HG03460 (cell line): ENCODE measurements around the gene SLIT3.

Experiments used
- ATAC-seq: cut with Tn5 transposase; IDR thresholded peaks from one replicate; pipeline ENCODE4 v1.9.1; 2021; ENCODE audit not compliant: unreplicated experiment

The SLIT3 gene

GRCh38 chr5:168726342-168726741, 574.6 kb downstream of the SLIT3 start:
- ATAC-seq: no peak

GRCh38 chr5:168724227-168724626, 576.7 kb downstream of the SLIT3 start:
- no peak for ATAC-seq

- no peak for ATAC-seq
Measured at GRCh38 chr5:168723037-168723436, 577.9 kb downstream of the SLIT3 start.

- no peak for ATAC-seq
Measured at GRCh38 chr5:168721966-168722365, 579.0 kb downstream of the SLIT3 start.

- no peak for ATAC-seq
Measured at GRCh38 chr5:168721002-168721753, 579.8 kb downstream of the SLIT3 start.

- ATAC-seq: no peak
Measured at GRCh38 chr5:168720575-168720974, 580.4 kb downstream of the SLIT3 start.

GRCh38 chr5:168714046-168714445, 586.9 kb downstream of the SLIT3 start:
- ATAC-seq: no peak

- ATAC-seq: no peak
Measured at GRCh38 chr5:168713051-168713450, 587.9 kb downstream of the SLIT3 start.

GRCh38 chr5:168712280-168712924, 588.5 kb downstream of the SLIT3 start:
- no peak for ATAC-seq

GRCh38 chr5:168710706-168711105, 590.2 kb downstream of the SLIT3 start:
- no peak for ATAC-seq

- no peak for ATAC-seq
Measured at GRCh38 chr5:168707716-168708695, 592.9 kb downstream of the SLIT3 start.

GRCh38 chr5:168706655-168707069, 594.3 kb downstream of the SLIT3 start:
- ATAC-seq: no peak

- ATAC-seq: no peak
Measured at GRCh38 chr5:168705321-168705720, 595.6 kb downstream of the SLIT3 start.

GRCh38 chr5:168702511-168702910, 598.4 kb downstream of the SLIT3 start:
- no peak for ATAC-seq

- ATAC-seq: no peak
Measured at GRCh38 chr5:168701641-168702040, 599.3 kb downstream of the SLIT3 start.

GRCh38 chr5:168699002-168699401, 601.9 kb downstream of the SLIT3 start:
- no peak for ATAC-seq

- no peak for ATAC-seq
Measured at GRCh38 chr5:168697034-168697720, 603.8 kb downstream of the SLIT3 start.

GRCh38 chr5:168696611-168697010, 604.3 kb downstream of the SLIT3 start:
- no peak for ATAC-seq

- ATAC-seq: no peak
Measured at GRCh38 chr5:168695301-168695835, 605.6 kb downstream of the SLIT3 start.

- ATAC-seq: no peak
Measured at GRCh38 chr5:168694289-168694688, 606.6 kb downstream of the SLIT3 start.

GRCh38 chr5:168693883-168694282, 607.1 kb downstream of the SLIT3 start:
- no peak for ATAC-seq
